ENCODE results near the gene FIZ1. TPM values are rescaled to one million over a fixed set of nuclear protein-coding genes. Genes with fewer than 3 reads are reported as not detected.

Gene FIZ1
- total and polyA plus RNA-seq, 2 of the 4 experiments (the other 2 are of a cell fraction) = 1.3 to 5.9 TPM

- TF ChIP-seq ELK1 (IDR thresholded peaks at IDR 0.05; ENCODE audit: borderline replicate concordance, low read depth, low read length) (no peak), RFX5 (IDR thresholded peaks at IDR 0.05; ENCODE audit: low read depth, low read length) (peak; percentile 89)
These were observed 6.5 kb upstream of the FIZ1 start, which contains the start of gene ZNF865 (continued) for GRCh38 chr19:55605637-55606470.
